Right cardiac atrium (tissue), 5 donors: ENCODE results near the gene VPS26C. TPM values are rescaled to one million over a fixed set of nuclear protein-coding genes. Genes with fewer than 3 reads are reported as not detected.
A peak's percentile ranks its signal among the peaks of the same experiment; 100 is the strongest.
"Not testable (repeated sequence)": the region's sequence is repeated elsewhere in the genome, so short reads cannot be mapped to it uniquely, and the experiment has no call there.

Experiments
- ATAC-seq, 2 donors: fragments of 200-7000 bp; cut with Tn5 transposase; one replicate each; pipeline versions ENCODE4 v1.8.0 to v1.9.1; 2020; ENCODE audit warnings: moderate library complexity in 2 of 2, mild to moderate bottlenecking in 1 of 2
- DNase-seq, 3 donors: peaks; one replicate each; pipeline ENCODE4 v3.0.0-alpha.2; 2020
- H3K27ac ChIP-seq: one replicate; pipeline ENCODE4 v1.5.1; 2013; ENCODE audit warnings: mild to moderate bottlenecking, low read length, control low read depth, moderate library complexity
- H3K27me3 ChIP-seq: one replicate; pipeline ENCODE4 v1.6.1; 2013; ENCODE audit not compliant: control insufficient read depth, insufficient read depth
- H3K4me1 ChIP-seq: one replicate; pipeline ENCODE4 v1.6.1; 2013; ENCODE audit warnings: low read length; ENCODE audit not compliant: control insufficient read depth, insufficient read depth
- H3K4me3 ChIP-seq: one replicate; pipeline ENCODE4 v1.5.1; 2013; ENCODE audit warnings: low read length, control low read depth
- H3K9me3 ChIP-seq: one replicate; pipeline ENCODE4 v1.6.1; 2013; ENCODE audit warnings: low read length; ENCODE audit not compliant: control insufficient read depth
- WGBS: extraction: QIAGEN DNeasy Blood & Tissue Kit; methylation state at CpG from one replicate; pipeline ENCODE4 v1.1.7; 2013; 5-methylcytosine and 5-hydroxymethylcytosine counted together
- intact Hi-C, 4 donors: fragments of 100-400 bp; cut with DNase I; formaldehyde crosslinking; loops; one replicate each; pipeline versions ENCODE4 v1.11.0 to v1.14.0; 2022 to 2023
- long read RNA-seq, 4 donors: library from polyadenylated mRNA; unstranded; transcript quantifications; one replicate each; pipeline ENCODE4 v2.0.0, GENCODE V29; 2020 to 2021
- polyA plus RNA-seq: library from polyadenylated mRNA; stranded (reverse); fragments of 200-250 nt; gene quantifications from one replicate; pipeline ENCODE4 v1.2.3, GENCODE V29; 2013
- total RNA-seq, 4 donors: library from RNA; stranded (reverse); fragmentation: NEBNext Ultra II Directional; extraction: Animal tissue kit (Norgen Biotek cat#: 25700); gene quantifications; one replicate each; pipeline ENCODE4 v1.2.1, GENCODE V29; 2021
- donor health status: healthy with polysubstance abuse.
- donor health status: DM: no; HTN: yes; CAD: no.
- donor health status: DM: no; HTN: no; CAD: no.
- donor health status: DM: no; HTN: yes; CAD: no; lungs with severe emphysema.
- donor health status: DM: yes; HTN: yes; CAD: no.

Gene VPS26C
- total RNA-seq, result 10 to 100 TPM; 36.7 to 40.7 (median 39.5) TPM
- 19.4 TPM for polyA plus RNA-seq
- long read RNA-seq, donor 1, transcript VPS26C-209 (9 exons, 1,013 nt), result minor isoform, 6 of 77 reads
- long read RNA-seq, donor 1, transcript VPS26C-201 (8 exons, 3,256 nt), result major isoform, 42 of 77 reads
- long read RNA-seq, donor 1, transcript VPS26C-207 (7 exons, 937 nt), result minor isoform, 9 of 77 reads
- long read RNA-seq, donor 1, partial matches to known transcripts, result 5 of 77 reads
- long read RNA-seq, donor 1, other reads (novel, unspliced or antisense), result 10 of 77 reads
- long read RNA-seq, donor 2, transcript VPS26C-201 (8 exons, 3,256 nt), result major isoform, 17 of 37 reads
- long read RNA-seq, donor 2, partial matches to known transcripts, result 8 of 37 reads
- long read RNA-seq, donor 2, other reads (novel, unspliced or antisense), result 7 of 37 reads
- long read RNA-seq, donor 3, transcript VPS26C-213 (2 exons, 959 nt), result minor isoform, 7 of 157 reads
- long read RNA-seq, donor 3, transcript VPS26C-201 (8 exons, 3,256 nt), result major isoform, 89 of 157 reads
- long read RNA-seq, donor 3, transcript VPS26C-204 (5 exons, 821 nt), result minor isoform, 5 of 157 reads
- long read RNA-seq, donor 3, transcript VPS26C-207 (7 exons, 937 nt), result minor isoform, 10 of 157 reads
- long read RNA-seq, donor 3, partial matches to known transcripts, result 17 of 157 reads
- long read RNA-seq, donor 3, other reads (novel, unspliced or antisense), result 23 of 157 reads
- long read RNA-seq, donor 4, transcript VPS26C-201 (8 exons, 3,256 nt), result major isoform, 27 of 41 reads
- long read RNA-seq, donor 4, partial matches to known transcripts, result 5 of 41 reads
- long read RNA-seq, donor 4, other reads (novel, unspliced or antisense), result 3 of 41 reads

GRCh38 chr21:37267269-37268185 lies at the start of gene VPS26C:
Gene VPS26C, minus strand, starts transcription at chr21:37267334. Its CDS starts 40 bp downstream, at chr21:37267294.
- peak within 1 kb of the TSS; percentile 95 for H3K27ac ChIP-seq
- intact Hi-C loops, result loop anchor here in 3 of 4 donors (5.0 to 10.0 kb wide), 3 partner anchors 97 to 287 kb away; partner anchors contain the start of gene DYRK1A (in 3 of the 3)
- no peaks in the 10 kb centered on the region for H3K27me3 ChIP-seq
- peaks cover 2% of the 10 kb centered on the region for H3K4me1 ChIP-seq
- DNase-seq (peak; percentile 99), ATAC-seq (peak; percentile 97 to 98)
- no peaks in the 10 kb centered on the region for H3K9me3 ChIP-seq
- H3K4me3 ChIP-seq, result peak within 1 kb of the TSS; percentile 81
- WGBS, result under 1% methylated on average over 86 of the region's 86 CpGs

- H3K4me3 ChIP-seq, H3K27ac ChIP-seq, intact Hi-C loops, H3K27me3 ChIP-seq, H3K9me3 ChIP-seq, ATAC-seq, H3K4me1 ChIP-seq, DNase-seq: not testable (repeated sequence)
- 91% methylated on average over 2 of the region's 2 CpGs for WGBS
Measured at GRCh38 chr21:37316072-37316471, 48.9 kb upstream of the VPS26C start.

- no peaks in the 10 kb centered on the region for H3K9me3 ChIP-seq
- WGBS, result 68% methylated on average over 4 of the region's 4 CpGs
- no peak for ATAC-seq
- no peak for DNase-seq
- intact Hi-C loops, result no loop called here
- H3K4me3 ChIP-seq, result no peak overlapping the region
- no peak overlapping the region for H3K27ac ChIP-seq
- no peaks in the 10 kb centered on the region for H3K27me3 ChIP-seq
- no peaks in the 10 kb centered on the region for H3K4me1 ChIP-seq
Measured at GRCh38 chr21:37300114-37300751, 33.1 kb upstream of the VPS26C start.

- intact Hi-C loops, result no loop called here
- no peaks in the 10 kb centered on the region for H3K9me3 ChIP-seq
- H3K27ac ChIP-seq, result no peak overlapping the region
- no peaks in the 10 kb centered on the region for H3K4me1 ChIP-seq
- H3K4me3 ChIP-seq, result no peak overlapping the region
- ATAC-seq (no peak), DNase-seq (no peak)
- 89% methylated on average over 7 of the region's 7 CpGs for WGBS
- no peaks in the 10 kb centered on the region for H3K27me3 ChIP-seq
Measured at GRCh38 chr21:37297364-37297763, 30.2 kb upstream of the VPS26C start.

- H3K9me3 ChIP-seq, result no peaks in the 10 kb centered on the region
- ATAC-seq, result peak in 1 of 2 donors; percentile 72
- no peak for DNase-seq
- WGBS, result 14% methylated on average over 5 of the region's 5 CpGs
- intact Hi-C loops, result no loop called here
- H3K4me3 ChIP-seq, result no peak overlapping the region
- no peaks in the 10 kb centered on the region for H3K27me3 ChIP-seq
- peak overlapping the region; percentile 52 for H3K27ac ChIP-seq
- no peaks in the 10 kb centered on the region for H3K4me1 ChIP-seq
Measured at GRCh38 chr21:37294679-37295078, 27.5 kb upstream of the VPS26C start.

- Histone ChIP-seq H3K4me3 (no peak overlapping the region), H3K9me3 (no peaks in the 10 kb centered on the region), H3K27ac (no peak overlapping the region), H3K27me3 (no peaks in the 10 kb centered on the region), H3K4me1 (no peaks in the 10 kb centered on the region)
- intact Hi-C loops, result no loop called here
- DNase-seq (no peak), ATAC-seq (no peak)
- WGBS, result 31% methylated on average over 3 of the region's 3 CpGs
Measured at GRCh38 chr21:37292941-37293340, 25.8 kb upstream of the VPS26C start.

- no peaks in the 10 kb centered on the region for H3K9me3 ChIP-seq
- intact Hi-C loops, result no loop called here
Measured at GRCh38 chr21:37292041-37292440, 24.9 kb upstream of the VPS26C start.

GRCh38 chr21:37283191-37283710 lies 16.1 kb upstream of the VPS26C start:
- H3K27me3 ChIP-seq, H3K27ac ChIP-seq, H3K4me3 ChIP-seq, H3K9me3 ChIP-seq, H3K4me1 ChIP-seq, DNase-seq, ATAC-seq, intact Hi-C loops: not testable (repeated sequence)
- WGBS, result 97% methylated on average over 38 of the region's 38 CpGs

More at GRCh38 chr21:37292041-37292440, 24.9 kb upstream of the VPS26C start:
- no peak for ATAC-seq
- DNase-seq, result no peak
- no peak overlapping the region for H3K27ac ChIP-seq
- no peak overlapping the region for H3K4me3 ChIP-seq
- H3K27me3 ChIP-seq, result no peaks in the 10 kb centered on the region
- no peaks in the 10 kb centered on the region for H3K4me1 ChIP-seq
- 27% methylated on average over 1 of the region's 1 CpG for WGBS

- H3K9me3 ChIP-seq, H3K27me3 ChIP-seq, H3K4me1 ChIP-seq, intact Hi-C loops, ATAC-seq, H3K27ac ChIP-seq, H3K4me3 ChIP-seq: not testable (repeated sequence)
- peak in 1 of 3 donors; percentile 53 for DNase-seq
- WGBS, result 59% methylated on average over 10 of the region's 10 CpGs
Measured at GRCh38 chr21:37282602-37283001, 15.5 kb upstream of the VPS26C start.

- no peaks in the 10 kb centered on the region for H3K9me3 ChIP-seq
- H3K27ac ChIP-seq, result no peak overlapping the region
- intact Hi-C loops, result no loop called here
- no peaks in the 10 kb centered on the region for H3K4me1 ChIP-seq
- no peak overlapping the region for H3K4me3 ChIP-seq
- DNase-seq (no peak), ATAC-seq (peak in 1 of 2 donors; percentile 34)
- WGBS, result 43% methylated on average over 16 of the region's 16 CpGs
- H3K27me3 ChIP-seq, result no peaks in the 10 kb centered on the region
Measured at GRCh38 chr21:37281993-37282392, 14.9 kb upstream of the VPS26C start.
